IPS-18c (cell line): ENCODE measurements around the gene RAD18.

Source experiments
- H3K4me3 ChIP-seq: 2 replicates; pipeline ENCODE4 v1.7.0; 2013; ENCODE audit warnings: low read depth, mild to moderate bottlenecking, low read length, moderate library complexity; ENCODE audit not compliant: insufficient read depth
- H3K9me3 ChIP-seq: one replicate; pipeline ENCODE4 v1.6.1; 2013; ENCODE audit warnings: mild to moderate bottlenecking, low read length, moderate library complexity; ENCODE audit not compliant: control insufficient read depth, insufficient read depth

Gene RAD18

DNA sequence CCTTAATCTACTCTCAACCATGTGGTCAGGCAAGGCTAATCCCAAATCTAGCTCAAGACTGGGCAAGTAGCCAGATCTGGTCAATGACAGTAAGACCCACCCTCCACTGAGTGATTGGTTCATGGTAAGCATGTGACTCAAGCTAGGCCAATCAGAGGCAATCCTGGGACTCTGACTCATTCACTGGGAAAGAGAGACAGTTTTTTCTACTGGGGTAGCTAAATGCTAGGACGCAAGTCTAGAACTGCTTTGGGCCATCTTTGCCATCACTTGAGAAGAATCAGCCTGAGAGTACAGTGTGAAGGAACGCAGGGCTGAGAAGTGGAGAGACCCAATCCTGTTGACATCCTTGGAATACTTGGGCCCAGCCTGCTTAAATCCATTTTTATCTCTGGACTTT lies 9.4 kb upstream of the RAD18 start:
- Histone ChIP-seq H3K4me3 (no peak overlapping the region), H3K9me3 (no peaks in the 10 kb centered on the region)

DNA sequence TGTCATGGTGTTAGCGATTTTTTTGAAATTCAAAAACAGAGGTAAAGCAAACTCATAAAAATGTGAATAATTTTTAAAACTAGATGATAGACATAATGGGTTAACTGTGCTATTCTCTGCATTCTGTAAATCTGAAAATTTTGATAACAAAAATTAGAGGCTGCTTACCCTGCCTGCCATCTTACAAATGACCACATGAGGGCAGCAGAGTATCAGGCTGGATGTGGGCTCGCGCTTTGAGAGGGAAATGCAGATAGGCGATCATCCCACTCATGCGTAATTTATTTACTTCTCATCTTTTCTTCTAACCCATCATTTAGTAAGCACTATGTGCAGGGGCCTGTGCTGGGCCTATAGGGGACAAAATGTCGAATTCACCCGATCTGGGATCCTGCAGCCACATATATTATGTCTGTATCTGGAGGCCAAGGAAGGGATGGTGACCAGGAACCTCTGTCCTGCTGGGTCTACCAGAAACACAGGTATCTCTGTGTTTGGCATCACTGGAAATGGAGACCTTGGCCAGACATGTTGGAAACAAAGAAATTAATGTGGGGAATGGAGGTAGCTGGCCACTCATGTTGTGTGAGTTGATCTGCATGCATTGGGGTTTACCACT lies 7.8 kb upstream of the RAD18 start:
- Histone ChIP-seq H3K4me3 (no peak overlapping the region), H3K9me3 (no peaks in the 10 kb centered on the region)

DNA sequence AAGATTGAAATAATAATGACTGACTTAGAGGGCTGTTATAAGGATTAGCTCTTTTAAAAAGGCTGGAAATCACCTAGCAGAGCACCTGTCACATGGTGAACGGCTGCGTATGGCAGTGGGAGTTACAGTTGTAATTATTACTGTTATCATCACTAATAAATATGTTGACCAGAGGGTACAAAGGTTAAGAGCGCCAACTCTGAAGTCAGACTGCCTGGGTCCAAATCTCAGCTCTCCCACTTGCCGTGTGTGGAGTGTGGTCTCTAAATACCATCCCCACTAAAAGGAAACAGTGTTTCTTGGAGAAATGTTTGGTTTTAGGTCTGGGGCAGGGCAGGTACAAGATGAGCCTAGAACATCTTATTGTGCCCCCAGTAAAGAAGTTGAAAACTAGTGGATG lies 6.0 kb upstream of the RAD18 start:
- H3K4me3 ChIP-seq, result no peak overlapping the region
- H3K9me3 ChIP-seq, result no peaks in the 10 kb centered on the region

GRCh38 chr3:8968375-8968882 lies 5.2 kb upstream of the RAD18 start:
- no peak overlapping the region for H3K4me3 ChIP-seq
- no peaks in the 10 kb centered on the region for H3K9me3 ChIP-seq

DNA sequence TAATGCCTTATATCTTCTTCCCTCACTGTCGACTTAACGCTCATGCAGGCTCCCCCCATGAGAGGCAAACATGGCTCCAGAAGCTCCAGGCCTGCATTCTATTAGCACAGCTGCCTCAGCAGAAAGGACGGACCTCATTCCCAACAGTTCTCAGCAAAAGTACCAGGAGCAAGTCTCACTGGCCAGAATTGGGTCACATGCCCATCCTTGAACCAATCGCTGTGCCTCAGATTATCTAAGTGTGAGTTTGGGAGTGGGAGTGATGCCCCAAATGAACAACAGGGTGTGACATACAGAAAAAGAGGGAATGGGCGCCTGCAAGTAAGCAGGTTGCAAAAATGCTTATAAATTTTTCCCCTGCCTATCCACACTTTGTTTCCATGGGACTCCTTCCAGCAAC lies 4.3 kb upstream of the RAD18 start:
- H3K9me3 ChIP-seq, result no peaks in the 10 kb centered on the region

DNA sequence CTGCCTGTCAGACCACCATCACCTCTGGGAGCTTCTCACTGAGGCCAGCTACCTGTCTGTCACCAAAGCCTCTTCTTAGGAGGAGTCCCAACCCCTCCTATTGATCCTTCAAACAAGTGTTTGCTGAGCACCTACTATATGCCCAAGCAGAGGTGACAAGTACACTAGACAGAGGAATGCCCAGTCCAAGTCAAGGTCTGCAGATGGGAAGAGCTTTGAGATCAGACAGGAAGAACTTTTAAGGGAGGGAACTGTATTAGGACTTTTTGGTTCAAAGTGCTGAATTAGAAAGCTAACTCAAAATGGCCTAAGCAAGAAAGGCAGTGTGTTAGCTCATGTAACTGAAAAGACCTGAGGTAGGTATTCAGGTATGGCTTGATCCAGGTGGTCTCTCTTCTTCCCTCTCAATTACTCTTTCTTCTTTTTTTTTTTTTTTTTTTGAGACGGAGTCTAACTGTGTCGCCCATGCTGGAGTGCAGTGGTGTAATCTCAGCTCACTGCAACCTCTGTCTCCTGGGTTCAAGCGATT lies 3.6 kb upstream of the RAD18 start:
- Histone ChIP-seq H3K4me3 (no peak overlapping the region), H3K9me3 (no peaks in the 10 kb centered on the region)

More for the DNA sequence above, 4.3 kb upstream of the RAD18 start:
- no peak overlapping the region for H3K4me3 ChIP-seq

DNA sequence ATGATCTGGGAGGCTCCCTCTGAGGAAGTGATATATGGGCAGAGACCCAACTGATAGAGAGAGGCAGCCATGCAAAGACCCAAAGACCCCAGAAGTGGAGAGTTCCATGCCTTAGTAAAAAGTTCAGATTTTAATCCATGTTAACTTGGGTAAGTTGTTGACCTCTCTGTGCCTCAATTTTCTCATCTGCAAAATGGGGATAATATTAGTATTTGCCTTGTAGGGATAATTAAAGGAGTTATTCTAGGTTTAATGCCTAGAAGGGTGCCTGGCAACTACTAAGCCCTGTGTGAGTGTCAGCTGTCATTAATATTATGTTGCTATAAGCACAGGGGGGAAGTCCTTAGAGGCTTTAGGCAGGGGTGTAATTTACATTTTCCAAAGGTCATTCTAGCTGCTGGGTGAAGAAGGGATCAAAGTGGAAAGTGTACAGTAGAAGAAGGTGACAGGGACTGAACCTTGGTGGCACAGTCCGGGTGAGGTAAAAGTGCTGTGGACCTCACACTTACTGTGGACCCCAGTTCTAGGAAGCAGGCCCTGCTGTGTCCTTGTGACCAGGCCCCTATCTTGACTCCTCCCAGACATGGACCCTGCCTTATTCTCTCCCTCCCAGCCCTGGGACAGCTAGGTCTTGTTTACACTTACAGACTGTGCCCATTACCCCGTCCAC lies 3.0 kb upstream of the RAD18 start:
- no peaks in the 10 kb centered on the region for H3K9me3 ChIP-seq

GRCh38 chr3:8964436-8965370 lies 1.4 kb upstream of the RAD18 start:
- Histone ChIP-seq H3K4me3 (no peak overlapping the region), H3K9me3 (no peaks in the 10 kb centered on the region)

More for the DNA sequence above, 3.0 kb upstream of the RAD18 start:
- H3K4me3 ChIP-seq, result no peak overlapping the region

GRCh38 chr3:8962226-8962861 lies 928 bp downstream of the RAD18 start:
- peak overlapping the region; percentile 91 for H3K4me3 ChIP-seq
- no peaks in the 10 kb centered on the region for H3K9me3 ChIP-seq

DNA sequence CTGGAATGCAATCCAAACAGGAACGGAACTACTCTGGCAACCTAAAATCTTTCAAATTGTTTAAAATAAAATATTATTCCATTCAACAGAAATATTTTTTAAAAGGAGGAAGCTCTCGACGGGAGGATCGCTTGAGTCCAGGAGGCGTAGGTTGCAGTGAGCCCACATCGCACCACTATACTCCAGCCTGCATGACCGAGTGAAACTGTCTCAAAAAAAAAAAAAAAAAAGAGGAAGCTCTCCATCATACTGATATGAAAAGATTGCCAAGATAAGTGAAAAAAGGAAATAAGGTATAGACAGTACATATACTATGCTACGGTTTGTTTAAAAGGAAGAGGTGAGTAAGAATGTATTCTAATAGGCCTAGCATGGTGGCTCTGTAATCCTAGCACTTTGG lies 3.6 kb downstream of the RAD18 start:
- Histone ChIP-seq H3K9me3 (no peaks in the 10 kb centered on the region), H3K4me3 (no peak overlapping the region)

- H3K4me3 ChIP-seq, result no peak overlapping the region
- H3K9me3 ChIP-seq, result no peaks in the 10 kb centered on the region
These were observed 8.1 kb downstream of the RAD18 start for GRCh38 chr3:8954938-8955763.

DNA sequence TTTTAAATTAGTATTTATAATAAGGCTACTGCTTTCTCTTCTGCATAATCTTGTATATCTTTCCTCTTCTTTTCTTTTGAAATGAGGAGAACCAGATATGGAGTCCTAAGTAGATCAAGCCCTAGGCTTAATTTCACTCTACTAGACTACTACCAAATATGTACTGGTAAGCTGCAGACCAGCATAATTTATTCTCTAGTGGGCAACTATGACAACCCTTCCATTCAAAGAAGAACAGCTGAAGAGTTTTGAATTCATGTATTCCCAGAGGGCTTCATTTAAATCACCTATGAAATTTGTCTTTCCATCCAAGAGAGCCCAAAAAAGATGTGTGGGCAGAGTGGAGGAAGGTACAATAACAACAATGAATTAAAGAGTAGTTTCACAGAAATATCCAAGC lies 10.0 kb downstream of the RAD18 start:
- H3K9me3 ChIP-seq, result no peaks in the 10 kb centered on the region
- H3K4me3 ChIP-seq, result no peak overlapping the region

- Histone ChIP-seq H3K4me3 (no peak overlapping the region), H3K9me3 (no peaks in the 10 kb centered on the region)
These were observed 11.1 kb downstream of the RAD18 start for GRCh38 chr3:8952130-8952529.

DNA sequence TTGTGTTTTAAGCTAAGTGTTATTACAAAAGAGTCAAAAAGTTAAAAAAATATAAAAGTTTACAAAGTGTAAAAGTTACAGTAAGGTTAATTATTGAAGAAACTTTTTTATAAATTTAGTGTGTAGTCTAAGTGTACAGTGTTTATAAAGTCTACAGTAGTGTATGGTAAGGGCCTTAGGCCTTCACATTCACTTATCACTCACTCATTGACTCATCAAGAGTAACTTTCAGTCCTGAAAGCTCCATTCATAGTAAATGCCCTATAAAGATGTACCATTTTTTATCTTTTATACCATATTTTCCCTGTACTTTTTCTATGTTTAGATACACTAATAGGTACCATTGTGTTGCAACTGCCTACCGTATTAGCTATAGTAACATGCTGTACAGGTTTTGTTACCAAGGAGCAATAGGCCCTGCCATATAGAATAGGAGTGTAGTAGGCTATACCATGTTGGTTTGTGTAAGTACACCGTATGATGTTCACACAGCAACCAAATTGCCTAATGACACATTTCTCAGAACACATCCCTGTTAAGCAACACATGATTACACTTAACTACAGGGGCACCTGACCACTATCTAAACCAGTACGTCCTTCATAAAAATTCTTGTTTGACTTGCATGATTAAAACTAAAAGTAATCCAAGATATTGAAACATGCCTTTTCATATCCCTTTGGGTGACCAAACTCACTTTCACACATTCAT lies 17.2 kb downstream of the RAD18 start:
- H3K4me3 ChIP-seq, result no peak overlapping the region
- H3K9me3 ChIP-seq, result no peaks in the 10 kb centered on the region

- Histone ChIP-seq H3K9me3 (no peaks in the 10 kb centered on the region), H3K4me3 (no peak overlapping the region)
These were observed 20.4 kb downstream of the RAD18 start for GRCh38 chr3:8942746-8943488.
